GM21529 (cell line): ENCODE measurements around the gene SNX5.

ENCODE experiments used
- ATAC-seq: cut with Tn5 transposase; IDR thresholded peaks from one replicate; pipeline ENCODE4 v1.9.1; 2021; ENCODE audit not compliant: unreplicated experiment

SNX5 gene

GRCh38 chr20:17919149-17919548 is 49.4 kb downstream of the SNX5 start:
- no peak for ATAC-seq

DNA sequence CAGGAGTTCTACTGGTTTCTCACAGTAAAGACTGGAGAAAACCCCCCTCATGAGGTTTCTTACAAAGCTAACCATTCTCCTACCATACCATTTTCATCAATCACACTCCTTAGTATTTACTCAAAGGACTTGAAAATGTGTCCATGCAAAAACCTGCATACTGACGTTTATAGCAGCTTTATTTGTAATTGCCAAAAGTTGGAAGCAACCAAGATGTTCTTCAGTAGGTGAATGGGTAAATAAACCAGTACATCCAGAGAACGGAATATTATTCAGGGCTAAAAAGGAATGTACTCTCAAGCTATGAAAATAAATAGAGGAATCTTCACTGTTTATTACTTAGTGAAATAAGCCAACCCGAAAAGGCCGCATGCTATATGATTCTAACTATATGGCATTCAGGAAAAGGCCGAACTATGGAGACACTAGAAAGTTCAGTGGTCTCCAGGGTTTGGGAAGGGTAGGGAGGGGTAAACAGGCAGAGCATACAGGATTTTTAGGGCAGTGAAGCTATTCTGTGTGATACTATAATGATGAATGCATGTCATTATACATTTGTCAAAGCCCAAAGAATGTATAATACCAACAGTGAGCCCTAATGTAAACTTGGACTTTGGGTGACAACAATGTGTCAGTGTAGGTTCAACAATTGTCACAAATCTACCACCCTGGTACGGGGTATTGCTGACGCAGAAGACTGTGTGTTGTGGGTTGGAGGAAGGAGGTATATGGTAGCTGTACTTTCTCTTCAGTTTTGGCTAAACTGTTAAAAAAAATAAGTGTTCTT is 50.6 kb downstream of the SNX5 start:
- ATAC-seq = no peak

GRCh38 chr20:17916433-17916891 is 52.1 kb downstream of the SNX5 start:
- no peak for ATAC-seq

DNA sequence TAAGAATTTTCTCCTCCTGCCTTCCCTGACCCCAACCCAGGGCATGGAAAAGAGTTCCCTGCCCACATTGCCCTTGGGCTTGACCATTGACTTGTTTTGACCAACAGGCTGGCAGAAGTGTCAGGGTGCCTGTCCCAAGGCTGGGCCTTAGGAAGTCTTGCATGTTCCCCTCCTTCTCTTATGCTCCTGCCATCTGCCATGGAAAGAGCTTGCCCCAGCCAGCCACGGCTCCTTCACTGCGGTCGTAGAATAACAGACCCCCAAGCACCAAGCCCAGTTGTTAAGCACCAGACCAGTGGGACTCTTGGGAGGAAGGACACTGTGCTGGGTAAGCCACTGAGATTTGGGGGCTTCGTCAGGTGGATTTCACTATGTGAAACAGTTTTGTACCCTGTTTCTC is 53.6 kb downstream of the SNX5 start:
- no peak for ATAC-seq

DNA sequence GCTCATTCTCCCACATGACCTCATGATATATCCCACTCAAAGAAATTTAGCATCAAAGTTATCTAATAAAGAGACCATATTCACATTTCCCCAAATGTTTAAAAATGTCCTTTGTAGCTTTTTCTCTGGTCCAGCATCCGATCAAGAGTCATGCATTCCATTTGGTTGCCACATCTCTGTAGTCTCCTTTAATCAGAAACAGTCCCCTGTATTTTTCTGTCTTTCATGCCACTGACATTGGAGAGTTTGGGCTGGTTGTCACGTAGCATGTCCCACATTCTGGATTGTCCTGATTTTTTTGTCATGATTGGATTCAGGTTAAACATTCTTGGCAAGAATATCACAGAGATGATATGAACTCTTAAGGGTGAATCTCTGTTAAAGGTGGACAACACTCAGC is 55.7 kb downstream of the SNX5 start:
- ATAC-seq = no peak

DNA sequence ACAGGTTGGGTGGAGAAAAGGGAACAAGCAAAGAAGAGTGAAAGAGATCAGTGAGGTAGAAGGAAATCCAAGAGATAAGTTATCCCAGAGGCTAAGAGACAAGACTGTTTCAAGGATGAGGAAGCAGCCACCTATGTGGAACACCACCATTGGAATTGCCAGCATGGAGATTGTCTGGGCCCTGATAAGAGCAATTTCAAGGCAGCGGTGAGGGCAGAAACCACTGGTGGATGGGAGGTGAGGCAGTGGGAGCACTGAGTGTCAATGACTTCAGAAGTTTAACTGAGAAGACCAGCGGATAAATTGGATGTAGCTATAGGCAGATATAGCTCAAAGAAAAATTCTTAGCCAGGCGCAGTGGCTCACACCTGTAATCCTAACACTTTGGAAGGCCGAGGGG is 56.7 kb downstream of the SNX5 start:
- no peak for ATAC-seq

GRCh38 chr20:17910828-17911294 is 57.7 kb downstream of the SNX5 start:
- no peak for ATAC-seq

GRCh38 chr20:17909869-17910321 is 58.7 kb downstream of the SNX5 start:
- ATAC-seq = no peak

DNA sequence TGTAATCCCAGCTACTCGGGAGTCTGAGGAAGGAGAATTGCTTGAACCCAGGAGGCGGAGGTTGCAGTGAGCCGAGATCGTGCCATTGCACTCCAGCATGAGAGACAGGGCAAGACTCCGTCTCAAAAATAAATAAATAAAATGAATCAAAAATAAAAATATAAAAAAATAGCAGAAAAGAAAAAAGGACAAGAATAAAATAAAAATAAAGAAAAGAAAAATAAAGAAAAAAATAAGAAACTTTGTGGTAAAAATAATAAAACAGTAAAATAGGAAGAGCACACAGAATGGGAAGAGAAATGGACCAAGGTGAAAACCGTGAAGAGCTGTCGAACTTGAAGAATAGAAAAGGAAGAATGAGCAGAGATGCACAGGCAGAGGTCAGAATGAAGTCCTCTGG is 63.0 kb downstream of the SNX5 start:
- no peak for ATAC-seq

GRCh38 chr20:17904027-17904426 is 64.6 kb downstream of the SNX5 start:
- peak; percentile 81 for ATAC-seq

DNA sequence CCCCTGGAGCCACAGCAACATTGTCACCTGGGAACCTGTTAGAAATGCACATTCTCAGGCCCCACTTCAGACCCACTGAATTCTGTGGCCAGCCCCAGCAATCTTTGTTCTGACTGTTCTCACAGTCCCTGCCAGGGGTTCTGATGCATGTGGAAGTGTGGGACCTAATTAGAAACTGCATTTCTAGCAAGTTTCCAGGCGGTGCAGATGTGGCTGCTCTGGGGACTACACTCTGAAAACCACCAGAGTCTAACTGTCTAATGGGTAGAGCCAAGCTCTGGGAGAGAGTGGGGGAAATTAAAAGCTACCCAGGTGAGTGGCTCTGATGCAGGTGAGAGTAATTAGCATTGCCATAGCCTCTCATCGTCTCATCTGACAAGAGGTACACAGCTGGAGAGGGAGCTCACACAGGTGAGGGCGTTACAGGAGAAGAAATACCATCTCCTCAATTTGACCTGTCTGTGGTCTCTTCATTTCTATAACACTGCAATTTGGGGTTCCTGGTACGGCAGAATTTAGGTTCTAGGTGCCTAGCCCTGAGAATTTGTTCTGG is 66.0 kb downstream of the SNX5 start:
- ATAC-seq = no peak

- ATAC-seq = no peak
These were observed 66.6 kb downstream of the SNX5 start for GRCh38 chr20:17901971-17902370.

DNA sequence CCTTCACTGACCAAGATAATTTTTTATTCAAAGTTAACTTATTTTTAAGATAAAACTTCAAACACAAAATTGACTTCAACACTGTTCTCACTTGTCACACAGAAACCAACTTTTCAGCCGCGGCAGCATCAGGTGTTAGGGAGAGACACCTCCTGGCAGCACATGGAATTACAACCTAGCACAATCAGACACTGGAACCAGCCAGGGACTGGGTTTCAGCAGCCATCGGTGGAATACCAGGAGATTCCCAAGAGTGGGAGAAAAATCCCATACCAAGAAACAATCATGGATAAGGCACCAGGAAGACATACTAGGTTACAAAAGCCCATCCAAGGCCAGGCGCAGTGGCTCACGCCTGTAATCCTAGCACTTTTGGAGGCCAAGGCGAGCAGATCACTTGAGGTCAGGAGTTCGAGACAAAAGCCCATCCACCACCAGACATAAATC is 70.0 kb downstream of the SNX5 start:
- no peak for ATAC-seq

DNA sequence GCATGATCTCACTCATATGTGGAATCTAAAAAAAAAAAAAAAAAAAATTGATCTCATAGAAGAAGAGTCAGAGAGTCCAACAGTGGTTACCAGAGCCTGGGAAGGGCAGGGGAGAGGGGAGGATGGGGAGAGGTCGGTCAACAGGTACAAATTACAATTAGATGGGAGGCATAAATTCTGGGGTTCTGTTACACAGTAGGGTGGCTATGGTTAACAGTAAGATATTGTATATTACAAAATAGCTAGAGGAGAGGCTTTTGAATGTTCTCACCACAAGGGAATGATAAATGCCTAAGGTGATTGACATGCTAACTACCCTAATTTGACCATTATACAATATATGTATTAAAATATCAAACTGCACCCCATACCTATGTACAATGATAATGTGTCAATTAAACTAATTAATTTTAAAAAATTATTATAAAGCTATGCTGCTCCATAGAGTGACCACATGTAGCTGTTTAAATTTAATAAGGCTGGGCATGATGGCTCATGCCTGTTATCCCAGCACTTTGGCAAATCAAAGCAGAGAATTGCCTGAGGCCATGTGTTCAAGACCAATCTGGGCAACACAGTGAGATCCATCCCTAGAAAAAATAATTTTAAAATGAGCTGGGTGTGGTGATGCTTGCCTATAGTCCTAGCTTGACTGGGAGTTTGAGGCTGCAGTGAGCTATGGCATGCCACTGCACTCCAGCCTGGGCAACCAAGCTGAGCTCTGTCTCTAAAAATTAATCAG is 70.9 kb downstream of the SNX5 start:
- ATAC-seq = no peak

DNA sequence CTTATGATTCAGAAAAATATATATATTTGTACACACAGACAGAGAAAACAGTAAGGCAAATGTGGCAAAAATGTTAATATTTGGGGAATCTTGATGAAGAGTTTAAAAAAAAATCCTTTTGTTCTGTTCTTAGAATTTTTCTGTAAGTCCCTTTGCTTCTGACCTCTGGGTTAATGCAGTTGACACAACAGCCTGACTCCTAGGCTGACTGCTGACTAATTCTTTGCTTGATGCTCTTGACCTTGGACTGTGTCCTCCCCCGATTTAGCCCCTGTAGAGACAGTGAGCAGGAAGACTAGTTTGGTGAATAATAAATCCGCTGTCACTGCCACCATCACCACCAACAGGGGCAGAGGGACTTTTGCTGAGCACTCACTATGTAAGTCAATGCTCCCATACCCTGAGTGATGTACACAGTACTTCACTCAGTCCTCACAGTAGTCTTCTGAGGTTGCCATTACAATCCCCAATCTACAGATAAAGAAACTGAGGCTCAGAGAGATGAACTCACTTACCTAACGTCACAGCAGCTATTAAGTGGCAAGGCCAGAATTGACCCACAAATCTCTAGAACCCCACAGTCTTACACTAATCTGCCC is 71.7 kb downstream of the SNX5 start:
- peak; percentile 46 for ATAC-seq

- ATAC-seq = no peak
These were observed 72.3 kb downstream of the SNX5 start for GRCh38 chr20:17896193-17896723.

DNA sequence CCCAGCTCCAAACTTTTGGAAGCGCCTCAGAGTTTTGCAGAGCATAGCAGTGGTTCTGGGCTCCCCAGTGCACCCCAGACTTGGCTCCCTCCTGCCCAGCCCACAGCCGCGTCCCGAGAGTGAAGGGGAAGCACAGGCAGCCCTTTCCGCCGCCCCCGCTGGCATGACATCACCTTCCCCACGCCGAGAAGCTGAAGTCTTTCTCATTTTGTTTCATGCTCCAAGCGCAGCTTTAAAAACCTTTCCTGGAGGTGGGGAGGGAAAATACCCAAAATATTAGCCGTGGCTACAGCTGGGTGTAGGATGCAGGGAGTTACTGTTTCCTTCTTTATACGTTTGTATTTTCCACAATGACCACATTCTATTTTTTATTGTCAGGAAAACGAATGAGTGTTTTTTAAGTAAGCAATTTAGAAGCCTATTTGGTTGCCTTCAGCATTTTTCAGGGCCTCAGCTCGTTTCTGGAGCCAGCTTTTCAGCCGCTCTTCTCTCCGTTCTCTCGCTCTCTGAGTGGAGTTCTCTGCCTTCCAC is 72.9 kb downstream of the SNX5 start:
- ATAC-seq = peak; percentile 49

DNA sequence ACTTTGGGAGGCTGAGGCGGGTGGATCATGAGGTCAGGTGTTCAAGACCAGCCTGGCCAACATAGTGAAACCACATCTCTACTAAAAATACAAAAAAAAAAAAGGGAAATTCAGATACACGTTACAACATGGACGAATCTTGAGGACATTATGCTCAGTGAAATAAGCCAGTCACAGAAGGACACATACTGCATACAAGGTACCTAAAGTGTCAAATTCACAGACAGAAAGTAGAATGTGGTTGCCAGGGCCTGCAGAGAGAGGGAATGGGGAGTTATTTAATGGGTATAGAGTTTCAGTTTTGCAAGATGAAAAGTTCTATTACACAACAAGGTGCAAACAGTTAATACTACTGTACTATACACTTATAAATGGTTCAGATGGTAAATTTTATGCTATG is 75.1 kb downstream of the SNX5 start:
- ATAC-seq = no peak

DNA sequence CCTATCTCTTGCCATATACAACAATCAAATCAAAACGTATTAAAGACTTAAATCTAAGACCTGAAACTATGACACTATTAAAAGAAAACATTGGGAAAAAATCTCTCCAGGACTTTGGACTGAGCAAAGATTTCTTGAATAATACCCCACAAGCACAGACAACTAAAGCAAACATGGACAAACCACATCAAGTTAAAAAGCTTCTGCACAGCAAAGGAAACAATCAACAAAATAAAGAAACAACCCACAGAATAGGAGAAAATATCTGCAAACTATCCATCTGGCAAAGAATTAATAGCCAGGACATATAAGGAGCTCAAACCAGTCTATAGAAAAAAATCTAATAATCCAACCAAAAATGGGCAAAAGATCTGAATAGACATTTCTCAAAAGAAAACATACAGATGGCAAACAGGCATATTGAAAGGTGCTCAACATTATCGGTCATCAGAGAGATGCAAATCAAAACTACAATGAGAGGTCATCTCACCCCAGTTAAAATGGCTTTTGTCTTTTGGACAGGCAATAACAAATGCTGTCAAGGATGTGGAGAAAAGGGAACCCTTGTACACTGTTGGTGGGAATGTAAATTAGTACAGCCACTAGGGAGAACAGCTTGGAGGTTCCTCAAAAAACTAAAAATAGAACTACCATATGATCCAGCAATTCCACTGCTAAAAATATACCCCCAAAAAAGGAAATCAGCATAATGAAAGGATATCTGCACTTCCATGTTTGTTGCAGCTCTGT is 76.2 kb downstream of the SNX5 start:
- no peak for ATAC-seq
